ENCODE results near the gene DOCK4. TPM values are rescaled to one million over a fixed set of nuclear protein-coding genes. Genes with fewer than 3 reads are reported as not detected.

DOCK4 gene
- total RNA-seq, 3 donors from 2014 or later = 31.7 to 43.3 (median 41.9) TPM

GRCh38 chr7:112236597-112236996 lies 30.4 kb upstream of the DOCK4 start:
- Histone ChIP-seq H3K4me1 (no peaks in the 10 kb centered on the region), H3K9me3 (no peaks in the 10 kb centered on the region), H3K27ac (no peak overlapping the region), H3K4me3 (no peak overlapping the region), H3K27me3 (no peaks in the 10 kb centered on the region), H3K36me3 (no peaks in the 10 kb centered on the region)
- TF ChIP-seq, protein P1, sequence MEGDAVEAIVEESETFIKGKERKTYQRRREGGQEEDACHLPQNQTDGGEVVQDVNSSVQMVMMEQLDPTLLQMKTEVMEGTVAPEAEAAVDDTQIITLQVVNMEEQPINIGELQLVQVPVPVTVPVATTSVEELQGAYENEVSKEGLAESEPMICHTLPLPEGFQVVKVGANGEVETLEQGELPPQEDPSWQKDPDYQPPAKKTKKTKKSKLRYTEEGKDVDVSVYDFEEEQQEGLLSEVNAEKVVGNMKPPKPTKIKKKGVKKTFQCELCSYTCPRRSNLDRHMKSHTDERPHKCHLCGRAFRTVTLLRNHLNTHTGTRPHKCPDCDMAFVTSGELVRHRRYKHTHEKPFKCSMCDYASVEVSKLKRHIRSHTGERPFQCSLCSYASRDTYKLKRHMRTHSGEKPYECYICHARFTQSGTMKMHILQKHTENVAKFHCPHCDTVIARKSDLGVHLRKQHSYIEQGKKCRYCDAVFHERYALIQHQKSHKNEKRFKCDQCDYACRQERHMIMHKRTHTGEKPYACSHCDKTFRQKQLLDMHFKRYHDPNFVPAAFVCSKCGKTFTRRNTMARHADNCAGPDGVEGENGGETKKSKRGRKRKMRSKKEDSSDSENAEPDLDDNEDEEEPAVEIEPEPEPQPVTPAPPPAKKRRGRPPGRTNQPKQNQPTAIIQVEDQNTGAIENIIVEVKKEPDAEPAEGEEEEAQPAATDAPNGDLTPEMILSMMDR (IDR thresholded peaks at IDR 0.05) = no peak
- TF ChIP-seq POLR2AphosphoS5 (IDR thresholded peaks at IDR 0.05) (no peak), POLR2A (IDR thresholded peaks at IDR 0.05) (no peak)
- intact Hi-C loops (cut with DNase I; ENCODE audit: low total_unique reads) = no loop called here
- no peak for DNase-seq (ENCODE audit: low spot score in 2 of 2)

GRCh38 chr7:112234147-112234546 lies 27.9 kb upstream of the DOCK4 start:
- DNase-seq (ENCODE audit: low spot score in 2 of 2) = no peak
- no peaks in the 10 kb centered on the region for H3K36me3 ChIP-seq
- intact Hi-C loops (cut with DNase I; ENCODE audit: low total_unique reads) = no loop called here
- H3K4me3 ChIP-seq = no peak overlapping the region
- TF ChIP-seq, protein P1 (IDR thresholded peaks at IDR 0.05) = no peak
- no peak for TF ChIP-seq POLR2A (IDR thresholded peaks at IDR 0.05)
- no peak for TF ChIP-seq POLR2AphosphoS5 (IDR thresholded peaks at IDR 0.05)
- no peak overlapping the region for H3K27ac ChIP-seq
- H3K9me3 ChIP-seq = no peaks in the 10 kb centered on the region
- no peaks in the 10 kb centered on the region for H3K4me1 ChIP-seq
- no peaks in the 10 kb centered on the region for H3K27me3 ChIP-seq

DNA sequence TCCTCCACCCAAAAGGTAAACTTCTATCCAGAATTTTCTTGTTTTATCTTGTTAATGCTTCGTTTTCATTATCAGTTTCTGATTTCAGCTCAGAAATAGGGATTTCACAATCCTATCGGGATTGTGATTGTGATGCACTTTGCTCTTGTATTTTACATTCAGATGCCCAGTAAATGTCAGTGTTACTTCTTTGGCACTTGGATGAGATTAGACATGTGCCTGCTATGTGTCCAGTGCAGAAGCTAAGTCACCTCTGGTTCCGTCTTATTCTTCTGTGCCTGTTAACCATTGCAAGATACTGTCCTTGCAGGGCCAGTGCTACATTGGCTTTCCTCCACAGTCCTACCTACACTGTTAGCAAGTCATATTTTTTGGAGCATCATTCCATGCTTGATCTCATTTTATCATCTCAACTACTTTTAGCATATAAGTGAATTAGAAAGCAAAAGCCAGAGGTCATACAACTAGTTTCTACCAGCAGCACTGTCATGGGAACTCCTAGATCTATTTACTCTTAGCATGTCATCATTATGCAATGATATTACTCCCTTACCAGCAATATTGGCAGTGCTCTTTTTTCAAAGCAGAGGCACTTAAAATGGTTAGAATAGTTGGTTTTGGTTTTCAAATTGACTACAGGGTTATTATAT lies 27.0 kb upstream of the DOCK4 start:
- no peak for TF ChIP-seq POLR2AphosphoS5 (IDR thresholded peaks at IDR 0.05)
- TF ChIP-seq, protein P1 (IDR thresholded peaks at IDR 0.05) = no peak
- no peak for TF ChIP-seq POLR2A (IDR thresholded peaks at IDR 0.05)
- no peaks in the 10 kb centered on the region for H3K9me3 ChIP-seq
- H3K27me3 ChIP-seq = no peaks in the 10 kb centered on the region
- DNase-seq (ENCODE audit: low spot score in 2 of 2) = no peak
- intact Hi-C loops (cut with DNase I; ENCODE audit: low total_unique reads) = no loop called here
- no peaks in the 10 kb centered on the region for H3K4me1 ChIP-seq
- H3K36me3 ChIP-seq = no peaks in the 10 kb centered on the region
- H3K4me3 ChIP-seq = no peak overlapping the region
- H3K27ac ChIP-seq = no peak overlapping the region

DNA sequence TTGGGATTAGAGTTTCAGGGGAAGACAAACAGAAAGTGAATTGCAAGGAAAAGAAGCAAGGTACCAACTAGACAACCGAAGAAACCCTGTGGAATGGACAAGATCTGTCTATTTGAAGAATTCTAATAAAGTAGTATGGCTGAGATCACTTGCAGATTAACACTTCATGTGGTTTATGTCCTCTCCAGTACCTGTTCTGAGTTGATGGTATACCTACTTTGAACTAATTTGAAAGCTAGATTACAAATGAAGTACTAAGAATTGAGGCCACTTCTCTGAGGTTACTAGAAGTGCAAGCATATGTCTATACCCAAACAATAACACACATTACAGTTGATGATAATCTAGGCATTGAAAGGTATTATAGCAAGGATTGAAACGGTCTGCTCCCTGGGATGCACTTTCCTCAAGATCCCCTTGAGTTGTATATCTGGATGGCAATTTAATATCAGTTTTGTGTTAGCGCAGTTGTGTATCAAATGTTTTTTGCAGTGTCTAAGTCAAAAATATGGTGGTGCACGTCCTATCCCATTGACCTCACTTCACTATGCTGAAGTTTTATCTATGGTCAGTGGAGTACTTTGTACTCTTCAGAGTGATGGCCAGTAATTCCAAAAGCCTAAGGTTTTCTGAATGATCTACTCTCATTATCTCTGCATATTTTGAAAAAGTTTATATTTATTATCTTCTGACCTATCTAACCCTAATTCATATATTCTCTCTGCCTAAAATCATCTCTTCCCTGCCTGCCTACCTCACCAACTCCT lies 26.2 kb upstream of the DOCK4 start:
- no peaks in the 10 kb centered on the region for H3K36me3 ChIP-seq
- DNase-seq (ENCODE audit: low spot score in 2 of 2) = no peak
- no peak overlapping the region for H3K27ac ChIP-seq
- TF ChIP-seq POLR2A (IDR thresholded peaks at IDR 0.05) = no peak
- no peak for TF ChIP-seq POLR2AphosphoS5 (IDR thresholded peaks at IDR 0.05)
- TF ChIP-seq, protein P1 (IDR thresholded peaks at IDR 0.05) = no peak
- H3K4me3 ChIP-seq = no peak overlapping the region
- no peaks in the 10 kb centered on the region for H3K9me3 ChIP-seq
- no peaks in the 10 kb centered on the region for H3K4me1 ChIP-seq
- intact Hi-C loops (cut with DNase I; ENCODE audit: low total_unique reads) = no loop called here
- H3K27me3 ChIP-seq = no peaks in the 10 kb centered on the region

DNA sequence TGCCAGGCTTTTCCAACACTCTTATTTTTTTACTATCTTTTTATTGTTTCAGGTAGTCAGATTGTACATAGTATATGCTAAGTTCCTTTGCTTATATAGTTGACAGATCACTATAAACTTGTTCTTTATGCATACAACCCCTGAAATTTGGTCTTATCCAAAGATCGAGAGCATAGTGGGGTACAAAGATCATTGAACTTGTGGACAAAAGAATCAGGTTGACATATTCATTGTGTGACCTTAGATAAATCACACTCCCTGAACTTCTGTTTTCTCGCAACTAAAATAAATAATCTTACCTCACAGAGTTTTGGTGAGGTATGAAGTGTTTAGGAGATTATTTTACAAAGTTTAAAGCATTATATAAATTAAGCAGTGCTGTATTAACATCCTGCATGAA lies 22.4 kb upstream of the DOCK4 start:
- no peak overlapping the region for H3K4me3 ChIP-seq
- H3K27ac ChIP-seq = no peak overlapping the region
- no peaks in the 10 kb centered on the region for H3K36me3 ChIP-seq
- H3K9me3 ChIP-seq = no peaks in the 10 kb centered on the region
- no peaks in the 10 kb centered on the region for H3K27me3 ChIP-seq
- TF ChIP-seq POLR2AphosphoS5 (IDR thresholded peaks at IDR 0.05) (no peak), POLR2A (IDR thresholded peaks at IDR 0.05) (no peak)
- TF ChIP-seq, protein P1 (IDR thresholded peaks at IDR 0.05) = no peak
- intact Hi-C loops (cut with DNase I; ENCODE audit: low total_unique reads) = no loop called here
- DNase-seq (ENCODE audit: low spot score in 2 of 2) = no peak
- H3K4me1 ChIP-seq = no peaks in the 10 kb centered on the region
